Stimulated activated CD4-positive, alpha-beta T cell treated with anti-CD3 and anti-CD28 coated beads, Interleukin-15, amount 100 ng/mL, for 1 hour (primary cell): ENCODE measurements around the gene RBM42.
"Not testable (repeated sequence)": the region's sequence is repeated elsewhere in the genome, so short reads cannot be mapped to it uniquely, and the experiment has no call there.

ENCODE experiments used
- DNase-seq, 2 donors: peaks; one replicate each; pipeline ENCODE4 v3.0.0-alpha.2; 2020; ENCODE audit warnings: low read depth in 1 of 2, low spot score in 1 of 2

RBM42 gene

GRCh38 chr19:35648017-35648961 is 19.5 kb downstream of the RBM42 start, which contains the start of gene COX6B1:
Gene COX6B1, plus strand, starts transcription at chr19:35648323. Its CDS starts 2,921 bp downstream, at chr19:35651244.
- DNase-seq = peak; percentile 71 to 76

GRCh38 chr19:35650581-35650980 is 21.7 kb downstream of the RBM42 start:
- DNase-seq = no peak

- DNase-seq = not testable (repeated sequence)
Observed at GRCh38 chr19:35654828-35655227, 26.0 kb downstream of the RBM42 start.

- no peak for DNase-seq
Observed at GRCh38 chr19:35655600-35655999, 26.8 kb downstream of the RBM42 start.

- no peak for DNase-seq
Observed at GRCh38 chr19:35656700-35657099, 27.9 kb downstream of the RBM42 start.

GRCh38 chr19:35657904-35658700 is 29.3 kb downstream of the RBM42 start:
- no peak for DNase-seq

- no peak for DNase-seq
Observed at GRCh38 chr19:35661995-35662340, 33.1 kb downstream of the RBM42 start.

GRCh38 chr19:35663981-35664380 is 35.1 kb downstream of the RBM42 start:
- no peak for DNase-seq

- DNase-seq = no peak
Observed at GRCh38 chr19:35665157-35665556, 36.3 kb downstream of the RBM42 start.

GRCh38 chr19:35665604-35666003 is 36.8 kb downstream of the RBM42 start:
- no peak for DNase-seq

- DNase-seq = no peak
Observed at GRCh38 chr19:35666251-35666913, 37.5 kb downstream of the RBM42 start, which contains the start of gene UPK1A. Gene UPK1A, plus strand, starts transcription at chr19:35666517. Its CDS starts 296 bp downstream, at chr19:35666813.

- DNase-seq = no peak
Observed at GRCh38 chr19:35669566-35669965, 40.7 kb downstream of the RBM42 start.

GRCh38 chr19:35669974-35670373 is 41.1 kb downstream of the RBM42 start:
- no peak for DNase-seq

- DNase-seq = no peak
Observed at GRCh38 chr19:35670686-35671085, 41.9 kb downstream of the RBM42 start.

GRCh38 chr19:35671818-35672217 is 43.0 kb downstream of the RBM42 start:
- no peak for DNase-seq

- peak in 1 of 2 donors; percentile 21 for DNase-seq
Observed at GRCh38 chr19:35673121-35673804, 44.4 kb downstream of the RBM42 start.

GRCh38 chr19:35675589-35676140 is 46.8 kb downstream of the RBM42 start:
- no peak for DNase-seq
